CD4-positive, alpha-beta T cell treated with Interleukin-4 for 4 hours (primary cell): ENCODE measurements around the gene RFNG.

Experiments
- DNase-seq: peaks from one replicate; pipeline ENCODE4 v3.0.0-alpha.2; 2020

Gene RFNG

DNA sequence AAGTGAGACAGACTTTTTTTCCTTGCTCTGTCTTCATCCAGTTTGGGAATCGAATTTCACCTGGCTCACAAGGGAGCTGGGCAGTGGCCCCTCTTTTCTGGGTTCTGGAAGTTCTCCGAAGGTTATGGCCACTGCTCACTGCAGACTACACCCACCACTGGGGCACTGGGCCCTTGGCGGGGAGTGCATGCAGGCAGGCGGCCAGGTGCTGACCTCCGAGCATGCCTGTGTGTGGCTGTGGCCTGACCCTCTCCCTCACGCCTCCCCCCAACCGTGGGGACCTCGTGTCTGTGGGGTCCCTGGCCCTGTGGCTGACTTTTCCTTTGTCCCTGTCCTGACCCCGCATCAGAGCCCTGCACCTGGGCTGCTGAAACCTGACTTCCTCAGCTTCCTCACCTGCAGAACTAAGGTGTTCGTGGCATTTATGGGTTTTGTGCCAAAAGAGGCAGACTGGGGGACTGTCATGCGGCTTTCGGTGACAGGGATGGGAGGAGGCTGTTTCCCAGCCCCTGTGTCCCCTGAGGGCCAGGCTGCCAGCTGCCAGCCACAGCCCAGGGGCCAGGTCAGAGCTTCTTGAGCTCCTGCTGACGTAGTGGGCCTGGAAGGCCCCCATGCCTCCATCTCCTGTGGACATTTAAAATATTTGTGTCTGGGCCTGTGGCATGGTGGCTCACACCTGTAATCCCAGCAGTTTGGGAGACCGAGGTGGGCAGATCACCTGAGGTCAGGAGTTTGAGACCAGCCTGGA lies 52.7 kb downstream of the RFNG start:
- DNase-seq, result no peak

DNA sequence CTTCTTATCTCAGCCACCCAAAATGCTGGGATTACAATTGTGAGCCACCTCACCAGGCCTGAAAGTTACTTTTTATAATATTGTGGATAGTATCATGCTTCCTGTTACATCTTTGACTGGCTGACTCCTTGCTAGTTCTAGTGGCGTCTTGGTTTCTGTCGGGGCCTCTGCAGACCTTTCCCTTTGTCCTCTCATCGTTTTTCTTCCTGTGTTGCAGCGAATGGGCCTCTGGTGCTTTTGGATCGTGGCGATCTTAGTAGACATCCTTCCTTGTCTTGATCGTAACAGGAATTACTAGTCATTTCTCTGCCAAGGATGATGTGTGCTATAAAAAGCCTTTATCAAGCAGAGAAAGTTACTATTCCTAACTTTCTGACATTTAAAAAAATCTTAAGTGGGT lies 53.4 kb downstream of the RFNG start:
- no peak for DNase-seq
